Panc1 (cell line): ENCODE measurements around the gene C18orf54.

Source experiments
- CTCF ChIP-seq: fragments of 450-650 bp; IDR thresholded peaks from 2 replicates; pipeline ENCODE4 v1.5.1; 2017; ENCODE audit warnings: mild to moderate bottlenecking
- POLR2AphosphoS5 ChIP-seq: IDR thresholded peaks from 2 replicates; pipeline ENCODE4 v1.6.1; 2012; ENCODE audit warnings: mild to moderate bottlenecking, low read depth, low read length, moderate library complexity
- SIN3A ChIP-seq: IDR thresholded peaks from 2 replicates; pipeline ENCODE4 v1.6.1; 2012; ENCODE audit warnings: low read depth, mild to moderate bottlenecking, low read length, moderate library complexity, borderline replicate concordance; ENCODE audit not compliant: insufficient read depth
- TCF7L2 ChIP-seq: IDR thresholded peaks from 2 replicates; pipeline ENCODE4 v1.6.1; 2011; ENCODE audit warnings: mild to moderate bottlenecking, low read depth, low read length, inconsistent platforms
- TF ChIP-seq, protein P1 (sequence below), 2 experiments: IDR thresholded peaks; 2 replicates each; pipeline ENCODE4 v1.6.1; 2011 to 2012; ENCODE audit warnings: low read depth in 2 of 2, control low read depth in 1 of 2, low read length in 1 of 2, mild to moderate bottlenecking in 1 of 2, moderate library complexity in 1 of 2; ENCODE audit not compliant: insufficient read depth in 1 of 2

- TF ChIP-seq, protein P1, sequence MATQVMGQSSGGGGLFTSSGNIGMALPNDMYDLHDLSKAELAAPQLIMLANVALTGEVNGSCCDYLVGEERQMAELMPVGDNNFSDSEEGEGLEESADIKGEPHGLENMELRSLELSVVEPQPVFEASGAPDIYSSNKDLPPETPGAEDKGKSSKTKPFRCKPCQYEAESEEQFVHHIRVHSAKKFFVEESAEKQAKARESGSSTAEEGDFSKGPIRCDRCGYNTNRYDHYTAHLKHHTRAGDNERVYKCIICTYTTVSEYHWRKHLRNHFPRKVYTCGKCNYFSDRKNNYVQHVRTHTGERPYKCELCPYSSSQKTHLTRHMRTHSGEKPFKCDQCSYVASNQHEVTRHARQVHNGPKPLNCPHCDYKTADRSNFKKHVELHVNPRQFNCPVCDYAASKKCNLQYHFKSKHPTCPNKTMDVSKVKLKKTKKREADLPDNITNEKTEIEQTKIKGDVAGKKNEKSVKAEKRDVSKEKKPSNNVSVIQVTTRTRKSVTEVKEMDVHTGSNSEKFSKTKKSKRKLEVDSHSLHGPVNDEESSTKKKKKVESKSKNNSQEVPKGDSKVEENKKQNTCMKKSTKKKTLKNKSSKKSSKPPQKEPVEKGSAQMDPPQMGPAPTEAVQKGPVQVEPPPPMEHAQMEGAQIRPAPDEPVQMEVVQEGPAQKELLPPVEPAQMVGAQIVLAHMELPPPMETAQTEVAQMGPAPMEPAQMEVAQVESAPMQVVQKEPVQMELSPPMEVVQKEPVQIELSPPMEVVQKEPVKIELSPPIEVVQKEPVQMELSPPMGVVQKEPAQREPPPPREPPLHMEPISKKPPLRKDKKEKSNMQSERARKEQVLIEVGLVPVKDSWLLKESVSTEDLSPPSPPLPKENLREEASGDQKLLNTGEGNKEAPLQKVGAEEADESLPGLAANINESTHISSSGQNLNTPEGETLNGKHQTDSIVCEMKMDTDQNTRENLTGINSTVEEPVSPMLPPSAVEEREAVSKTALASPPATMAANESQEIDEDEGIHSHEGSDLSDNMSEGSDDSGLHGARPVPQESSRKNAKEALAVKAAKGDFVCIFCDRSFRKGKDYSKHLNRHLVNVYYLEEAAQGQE (IDR thresholded peaks at IDR 0.05; ENCODE audit: insufficient read depth in 1 of 2, low read depth in 2 of 2, low read length in 1 of 2): no peak
- TF ChIP-seq CTCF (no peak), POLR2AphosphoS5 (no peak), SIN3A (no peak), TCF7L2 (no peak)
Observed at GRCh38 chr18:54335638-54336173, 22.0 kb upstream of the C18orf54 start.
